GM23338 (cell line): ENCODE data around the gene RNF5. TPM values are rescaled to one million over a fixed set of nuclear protein-coding genes. Genes with fewer than 3 reads are reported as not detected.

ENCODE experiments used
- ATAC-seq: fragments of 200-7000 bp; cut with Tn5 transposase; 3 replicates; pipeline ENCODE4 v1.9.1; 2020
- DNase-seq: peaks from one replicate; pipeline ENCODE4 v3.0.0-alpha.2; 2015; ENCODE audit warnings: low spot score
- H2AFZ ChIP-seq: fragments of 200-600 bp; sonication (generic); 2 replicates; pipeline ENCODE4 v1.8.0; 2016; ENCODE audit warnings: antibody characterized with exemption, mild to moderate bottlenecking, moderate library complexity
- H3F3A ChIP-seq: fragments of 200-600 bp; sonication (generic); replicated peaks from 2 replicates; pipeline ENCODE4 v1.8.0; 2017; ENCODE audit warnings: antibody characterized with exemption, mixed run types, low read depth
- H3K27ac ChIP-seq: fragments of 200-600 bp; sonication (generic); 2 replicates; pipeline ENCODE4 v1.6.1; 2016; ENCODE audit warnings: low read depth
- H3K27me3 ChIP-seq: fragments of 200-600 bp; sonication (generic); 2 replicates; pipeline ENCODE4 v1.8.0; 2016; ENCODE audit warnings: mild to moderate bottlenecking, mixed run types, moderate library complexity; ENCODE audit not compliant: insufficient read depth
- H3K36me3 ChIP-seq: fragments of 200-600 bp; sonication (generic); 2 replicates; pipeline ENCODE4 v1.8.0; 2016; ENCODE audit warnings: mild to moderate bottlenecking; ENCODE audit not compliant: insufficient read depth
- H3K4me1 ChIP-seq: fragments of 200-600 bp; sonication (generic); 2 replicates; pipeline ENCODE4 v1.8.0; 2016; ENCODE audit warnings: mild to moderate bottlenecking, moderate library complexity; ENCODE audit not compliant: insufficient read depth
- H3K4me2 ChIP-seq: fragments of 200-600 bp; sonication (generic); 2 replicates; pipeline ENCODE4 v1.7.1; 2017; ENCODE audit warnings: mixed run types
- H3K4me3 ChIP-seq: fragments of 200-600 bp; sonication (generic); 2 replicates; pipeline ENCODE4 v1.6.1; 2016; ENCODE audit warnings: mixed run types
- H3K79me2 ChIP-seq: fragments of 200-600 bp; sonication (generic); replicated peaks from 2 replicates; pipeline ENCODE4 v1.8.0; 2017; ENCODE audit warnings: mild to moderate bottlenecking; ENCODE audit not compliant: insufficient read depth
- H3K9me2 ChIP-seq: fragments of 200-600 bp; sonication (generic); 2 replicates; pipeline ENCODE4 v1.8.0; 2017; ENCODE audit not compliant: insufficient read depth
- H4K20me1 ChIP-seq: fragments of 200-600 bp; sonication (generic); replicated peaks from 2 replicates; pipeline ENCODE4 v1.8.0; 2017; ENCODE audit warnings: mild to moderate bottlenecking; ENCODE audit not compliant: insufficient read depth
- H3K27ac Mint-ChIP-seq: 2 replicates; pipeline ENCODE4 v1.8.0; 2020; ENCODE audit warnings: inconsistent platforms, mild to moderate bottlenecking, moderate library complexity, mixed read lengths
- H3K27me3 Mint-ChIP-seq: 3 replicates; pipeline ENCODE4 v1.8.0; 2022; ENCODE audit warnings: low read depth, mild to moderate bottlenecking, moderate library complexity, mixed read lengths, inconsistent platforms; ENCODE audit not compliant: insufficient read depth, poor library complexity
- H3K36me3 Mint-ChIP-seq: 3 replicates; pipeline ENCODE4 v1.8.0; 2021; ENCODE audit warnings: low read depth, mild to moderate bottlenecking, inconsistent platforms, moderate library complexity, mixed read lengths
- H3K4me1 Mint-ChIP-seq: 3 replicates; pipeline ENCODE4 v1.8.0; 2020; ENCODE audit warnings: mild to moderate bottlenecking, inconsistent platforms, mixed read lengths
- H3K4me3 Mint-ChIP-seq: 3 replicates; pipeline ENCODE4 v1.8.0; 2021; ENCODE audit warnings: moderate library complexity, mild to moderate bottlenecking, inconsistent platforms, mixed read lengths
- H3K9me3 Mint-ChIP-seq: 3 replicates; pipeline ENCODE4 v1.8.0; 2020; ENCODE audit warnings: moderate library complexity, mild to moderate bottlenecking, inconsistent platforms, mixed read lengths
- CREB1 ChIP-seq: fragments of 250-450 bp; sonication (Bioruptor Pico); IDR thresholded peaks from 2 replicates; pipeline ENCODE4 v1.5.0; 2020; ENCODE audit warnings: low read depth, mild to moderate bottlenecking, moderate library complexity
- EZH2phosphoT487 ChIP-seq: fragments of 200-600 bp; sonication (generic); IDR thresholded peaks from one replicate; pipeline ENCODE4 v1.8.1; 2018; ENCODE audit warnings: antibody characterized with exemption; ENCODE audit not compliant: unreplicated experiment
- STAT1 ChIP-seq: IDR thresholded peaks from one replicate; pipeline ENCODE4 v1.6.1; 2016; ENCODE audit warnings: antibody characterized with exemption; ENCODE audit not compliant: unreplicated experiment
- ZNF331 ChIP-seq: fragments of 250-450 bp; sonication (Bioruptor Pico); IDR thresholded peaks from 2 replicates; pipeline ENCODE4 v1.5.0; 2020; ENCODE audit warnings: low read depth, mild to moderate bottlenecking, moderate library complexity
- polyA plus RNA-seq: library from polyadenylated mRNA; unstranded; fragments of >200 nt; fragmentation: Nextera tagmentation; extraction: Ambion mirVana; gene quantifications from 2 replicates; pipeline ENCODE4 v1.2.1, GENCODE V29; 2016
- total RNA-seq: library from RNA; depleted of rRNA; stranded (reverse); fragments of >200 nt; shearing (Covaris generic); gene quantifications from 2 replicates; pipeline ENCODE4 v1.2.3, GENCODE V29; 2014
- TF ChIP-seq, protein P1 (sequence below): fragments of 250-450 bp; sonication (Bioruptor Pico); IDR thresholded peaks from 2 replicates; pipeline ENCODE4 v1.5.0; 2020; ENCODE audit warnings: mild to moderate bottlenecking, moderate library complexity
- TF ChIP-seq, protein P2 (sequence below), 2 experiments: fragments of 200-600 bp in 1 of 2; sonication (generic) in 1 of 2; conservative IDR thresholded peaks; 2 replicates each; pipeline versions ENCODE4 v1.5.1 to v1.6.1; 2016 to 2017; ENCODE audit warnings: antibody characterized with exemption in 2 of 2, low read depth in 2 of 2, mild to moderate bottlenecking in 2 of 2, moderate library complexity in 1 of 2

The RNF5 gene
- total and polyA plus RNA-seq, 2 experiments from 2014 or later = 119 to 164 TPM

- TF ChIP-seq, protein P1, sequence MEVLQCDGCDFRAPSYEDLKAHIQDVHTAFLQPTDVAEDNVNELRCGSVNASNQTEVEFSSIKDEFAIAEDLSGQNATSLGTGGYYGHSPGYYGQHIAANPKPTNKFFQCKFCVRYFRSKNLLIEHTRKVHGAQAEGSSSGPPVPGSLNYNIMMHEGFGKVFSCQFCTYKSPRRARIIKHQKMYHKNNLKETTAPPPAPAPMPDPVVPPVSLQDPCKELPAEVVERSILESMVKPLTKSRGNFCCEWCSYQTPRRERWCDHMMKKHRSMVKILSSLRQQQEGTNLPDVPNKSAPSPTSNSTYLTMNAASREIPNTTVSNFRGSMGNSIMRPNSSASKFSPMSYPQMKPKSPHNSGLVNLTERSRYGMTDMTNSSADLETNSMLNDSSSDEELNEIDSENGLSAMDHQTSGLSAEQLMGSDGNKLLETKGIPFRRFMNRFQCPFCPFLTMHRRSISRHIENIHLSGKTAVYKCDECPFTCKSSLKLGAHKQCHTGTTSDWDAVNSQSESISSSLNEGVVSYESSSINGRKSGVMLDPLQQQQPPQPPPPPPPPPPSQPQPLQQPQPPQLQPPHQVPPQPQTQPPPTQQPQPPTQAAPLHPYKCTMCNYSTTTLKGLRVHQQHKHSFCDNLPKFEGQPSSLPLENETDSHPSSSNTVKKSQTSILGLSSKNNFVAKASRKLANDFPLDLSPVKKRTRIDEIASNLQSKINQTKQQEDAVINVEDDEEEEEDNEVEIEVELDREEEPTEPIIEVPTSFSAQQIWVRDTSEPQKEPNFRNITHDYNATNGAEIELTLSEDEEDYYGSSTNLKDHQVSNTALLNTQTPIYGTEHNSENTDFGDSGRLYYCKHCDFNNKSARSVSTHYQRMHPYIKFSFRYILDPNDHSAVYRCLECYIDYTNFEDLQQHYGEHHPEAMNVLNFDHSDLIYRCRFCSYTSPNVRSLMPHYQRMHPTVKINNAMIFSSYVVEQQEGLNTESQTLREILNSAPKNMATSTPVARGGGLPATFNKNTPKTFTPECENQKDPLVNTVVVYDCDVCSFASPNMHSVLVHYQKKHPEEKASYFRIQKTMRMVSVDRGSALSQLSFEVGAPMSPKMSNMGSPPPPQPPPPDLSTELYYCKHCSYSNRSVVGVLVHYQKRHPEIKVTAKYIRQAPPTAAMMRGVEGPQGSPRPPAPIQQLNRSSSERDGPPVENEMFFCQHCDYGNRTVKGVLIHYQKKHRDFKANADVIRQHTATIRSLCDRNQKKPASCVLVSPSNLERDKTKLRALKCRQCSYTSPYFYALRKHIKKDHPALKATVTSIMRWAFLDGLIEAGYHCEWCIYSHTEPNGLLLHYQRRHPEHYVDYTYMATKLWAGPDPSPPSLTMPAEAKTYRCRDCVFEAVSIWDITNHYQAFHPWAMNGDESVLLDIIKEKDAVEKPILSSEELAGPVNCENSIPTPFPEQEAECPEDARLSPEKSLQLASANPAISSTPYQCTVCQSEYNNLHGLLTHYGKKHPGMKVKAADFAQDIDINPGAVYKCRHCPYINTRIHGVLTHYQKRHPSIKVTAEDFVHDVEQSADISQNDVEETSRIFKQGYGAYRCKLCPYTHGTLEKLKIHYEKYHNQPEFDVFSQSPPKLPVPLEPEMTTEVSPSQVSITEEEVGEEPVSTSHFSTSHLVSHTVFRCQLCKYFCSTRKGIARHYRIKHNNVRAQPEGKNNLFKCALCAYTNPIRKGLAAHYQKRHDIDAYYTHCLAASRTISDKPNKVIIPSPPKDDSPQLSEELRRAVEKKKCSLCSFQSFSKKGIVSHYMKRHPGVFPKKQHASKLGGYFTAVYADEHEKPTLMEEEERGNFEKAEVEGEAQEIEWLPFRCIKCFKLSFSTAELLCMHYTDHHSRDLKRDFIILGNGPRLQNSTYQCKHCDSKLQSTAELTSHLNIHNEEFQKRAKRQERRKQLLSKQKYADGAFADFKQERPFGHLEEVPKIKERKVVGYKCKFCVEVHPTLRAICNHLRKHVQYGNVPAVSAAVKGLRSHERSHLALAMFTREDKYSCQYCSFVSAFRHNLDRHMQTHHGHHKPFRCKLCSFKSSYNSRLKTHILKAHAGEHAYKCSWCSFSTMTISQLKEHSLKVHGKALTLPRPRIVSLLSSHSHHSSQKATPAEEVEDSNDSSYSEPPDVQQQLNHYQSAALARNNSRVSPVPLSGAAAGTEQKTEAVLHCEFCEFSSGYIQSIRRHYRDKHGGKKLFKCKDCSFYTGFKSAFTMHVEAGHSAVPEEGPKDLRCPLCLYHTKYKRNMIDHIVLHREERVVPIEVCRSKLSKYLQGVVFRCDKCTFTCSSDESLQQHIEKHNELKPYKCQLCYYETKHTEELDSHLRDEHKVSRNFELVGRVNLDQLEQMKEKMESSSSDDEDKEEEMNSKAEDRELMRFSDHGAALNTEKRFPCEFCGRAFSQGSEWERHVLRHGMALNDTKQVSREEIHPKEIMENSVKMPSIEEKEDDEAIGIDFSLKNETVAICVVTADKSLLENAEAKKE = no peak
- no peak for TF ChIP-seq STAT1
- TF ChIP-seq, protein P2, sequence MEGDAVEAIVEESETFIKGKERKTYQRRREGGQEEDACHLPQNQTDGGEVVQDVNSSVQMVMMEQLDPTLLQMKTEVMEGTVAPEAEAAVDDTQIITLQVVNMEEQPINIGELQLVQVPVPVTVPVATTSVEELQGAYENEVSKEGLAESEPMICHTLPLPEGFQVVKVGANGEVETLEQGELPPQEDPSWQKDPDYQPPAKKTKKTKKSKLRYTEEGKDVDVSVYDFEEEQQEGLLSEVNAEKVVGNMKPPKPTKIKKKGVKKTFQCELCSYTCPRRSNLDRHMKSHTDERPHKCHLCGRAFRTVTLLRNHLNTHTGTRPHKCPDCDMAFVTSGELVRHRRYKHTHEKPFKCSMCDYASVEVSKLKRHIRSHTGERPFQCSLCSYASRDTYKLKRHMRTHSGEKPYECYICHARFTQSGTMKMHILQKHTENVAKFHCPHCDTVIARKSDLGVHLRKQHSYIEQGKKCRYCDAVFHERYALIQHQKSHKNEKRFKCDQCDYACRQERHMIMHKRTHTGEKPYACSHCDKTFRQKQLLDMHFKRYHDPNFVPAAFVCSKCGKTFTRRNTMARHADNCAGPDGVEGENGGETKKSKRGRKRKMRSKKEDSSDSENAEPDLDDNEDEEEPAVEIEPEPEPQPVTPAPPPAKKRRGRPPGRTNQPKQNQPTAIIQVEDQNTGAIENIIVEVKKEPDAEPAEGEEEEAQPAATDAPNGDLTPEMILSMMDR (conservative IDR thresholded peaks at IDR 0.05; ENCODE audit: low read depth in 2 of 2) = no peak
Measured at GRCh38 chr6:32223258-32224235, 45.3 kb downstream of the RNF5 start, which contains the start of gene NOTCH4 (continued).

DNA sequence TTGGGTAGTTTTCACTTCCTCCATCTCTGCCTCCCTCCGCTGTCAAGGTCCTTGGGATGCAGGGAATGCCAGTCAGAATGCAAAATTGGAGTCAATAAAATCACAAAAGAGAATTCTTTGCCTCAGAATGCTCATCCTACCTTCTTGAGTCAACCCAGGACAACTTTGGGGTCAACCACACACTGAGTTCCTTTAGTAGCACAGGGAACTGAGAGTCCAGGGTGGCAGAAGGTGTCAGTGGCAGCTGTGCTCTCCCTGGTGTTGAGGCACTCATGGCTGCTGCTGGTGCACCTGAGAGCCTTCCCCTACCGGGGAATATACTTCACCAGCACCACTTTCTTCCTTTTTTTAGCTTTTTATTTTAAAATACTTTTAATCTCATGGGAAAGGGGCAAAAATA, 46.5 kb downstream of the RNF5 start:
- Histone ChIP-seq H3K4me2 (no peak overlapping the region), H3K27ac (no peak overlapping the region), H3K9me2 (0 out of 2 replicates have a peak, but pooled peaks cover 3% of the 10 kb centered on the region), H4K20me1 (no peaks in the 10 kb centered on the region), H3F3A (no peaks in the 10 kb centered on the region), H3K27me3 (no peaks in the 10 kb centered on the region), H3K36me3 (no peaks in the 10 kb centered on the region), H2AFZ (peak overlapping the region; percentile 72), H3K4me1 (no peaks in the 10 kb centered on the region), H3K79me2 (no peaks in the 10 kb centered on the region), H3K4me3 (no peak overlapping the region)
- no peaks in the 10 kb centered on the region for H3K36me3 Mint-ChIP-seq
- peaks cover 7% of the 10 kb centered on the region for H3K27me3 Mint-ChIP-seq
- no peaks in the 10 kb centered on the region for H3K9me3 Mint-ChIP-seq
- no peak for DNase-seq
- H3K27ac Mint-ChIP-seq = no peak overlapping the region
- ATAC-seq = no peak
- no peak overlapping the region for H3K4me3 Mint-ChIP-seq
- peaks cover 12% of the 10 kb centered on the region for H3K4me1 Mint-ChIP-seq
- TF ChIP-seq, protein P1 = no peak
- TF ChIP-seq ZNF331 (CRISPR knock-in tag) (no peak), EZH2phosphoT487 (no peak), CREB1 (CRISPR knock-in tag) (no peak)
